B cell (primary cell): ENCODE data around the gene LITAFD. TPM values are rescaled to one million over a fixed set of nuclear protein-coding genes. Genes with fewer than 3 reads are reported as not detected.
A peak's percentile ranks its signal among the peaks of the same experiment; 100 is the strongest.

Source experiments
- ATAC-seq: fragments of 200-7000 bp; cut with Tn5 transposase; one replicate; pipeline ENCODE4 v1.10.0; 2021; ENCODE audit warnings: low read depth, mild to moderate bottlenecking, moderate number of reproducible peaks, moderate library complexity
- CTCF ChIA-PET: fragments of 350-600 bp; sonication (Branson Sonifier 250); formaldehyde crosslinking; loops from one replicate; lab custom pipeline; 2021; ENCODE audit warnings: antibody characterized with exemption, inconsistent platforms; lab: Charles Lee
- POLR2A ChIA-PET: fragments of 350-600 bp; sonication (Branson Sonifier 250); formaldehyde crosslinking; loops from one replicate; lab custom pipeline; 2021; ENCODE audit warnings: antibody characterized with exemption; lab: Charles Lee
- DNase-seq: peaks from one replicate; pipeline ENCODE4 v3.0.0; 2013
- H2AFZ ChIP-seq: 2 replicates; pipeline ENCODE4 v1.6.1; 2012; ENCODE audit warnings: mild to moderate bottlenecking, low read depth, low read length; ENCODE audit not compliant: insufficient read depth, poor library complexity, severe bottlenecking
- H3K27ac ChIP-seq, 2 donors: 1 replicate in 1 of 2; 2 replicates in 1 of 2; pipeline ENCODE4 v1.5.1; 2012 to 2013; ENCODE audit warnings: low read length in 2 of 2, mild to moderate bottlenecking in 2 of 2, moderate library complexity in 1 of 2
- H3K27me3 ChIP-seq, 4 experiments: fragments of 200-600 bp in 1 of 4; sonication (generic) in 1 of 4; replicated peaks in 1 of 4; 1 replicate in 2 of 4; 2 replicates in 2 of 4; pipeline versions ENCODE4 v1.6.1 to v1.7.0; 2013 to 2016; ENCODE audit warnings: low read length in 3 of 4, mild to moderate bottlenecking in 2 of 4, mixed read lengths in 1 of 4, moderate library complexity in 1 of 4; ENCODE audit not compliant: insufficient read depth in 4 of 4, control insufficient read depth in 3 of 4; ENCODE audit errors: control extremely low read depth in 1 of 4
- H3K36me3 ChIP-seq, 2 experiments: replicated peaks in 1 of 2; 1 replicate in 1 of 2; 2 replicates in 1 of 2; pipeline versions ENCODE4 v1.6.1 to v1.7.1; 2013; ENCODE audit warnings: low read length in 1 of 2; ENCODE audit not compliant: insufficient read depth in 2 of 2, control insufficient read depth in 1 of 2; ENCODE audit errors: control extremely low read depth in 1 of 2, extremely low read depth in 1 of 2
- H3K4me1 ChIP-seq, 2 donors: fragments of 200-600 bp in 1 of 2; sonication (generic) in 1 of 2; 1 replicate in 1 of 2; 2 replicates in 1 of 2; pipeline versions ENCODE4 v1.5.1 to v1.6.1; 2013 to 2017; ENCODE audit warnings: low read length in 2 of 2; ENCODE audit not compliant: control insufficient read depth in 2 of 2, insufficient read depth in 2 of 2
- H3K4me2 ChIP-seq: replicated peaks from 2 replicates; pipeline ENCODE3; 2012; ENCODE audit warnings: mild to moderate bottlenecking, low read depth, low read length; ENCODE audit not compliant: poor library complexity, severe bottlenecking
- H3K4me3 ChIP-seq, 5 experiments: fragments of 200-600 bp in 1 of 5; sonication (generic) in 1 of 5; 1 replicate in 3 of 5; 2 replicates in 2 of 5; pipeline versions ENCODE4 v1.5.1 to v1.7.0; 2011 to 2016; ENCODE audit warnings: low read length in 4 of 5, mild to moderate bottlenecking in 4 of 5, low read depth in 2 of 5, control low read depth in 1 of 5, moderate library complexity in 1 of 5; ENCODE audit not compliant: insufficient read depth in 1 of 5; ENCODE audit errors: control extremely low read depth in 1 of 5, extremely low read depth in 1 of 5
- H3K79me2 ChIP-seq: fragments of 200-600 bp; sonication (generic); one replicate; pipeline ENCODE4 v1.6.0; 2016; ENCODE audit warnings: low read length; ENCODE audit not compliant: control insufficient read depth, insufficient read depth
- H3K9ac ChIP-seq: fragments of 200-600 bp; sonication (generic); 2 replicates; pipeline ENCODE4 v1.6.1; 2017; ENCODE audit warnings: mild to moderate bottlenecking, low read length, moderate library complexity
- H3K9me3 ChIP-seq, 3 donors: one replicate each; pipeline versions ENCODE4 v1.6.1 to v1.7.1; 2013; ENCODE audit warnings: low read length in 2 of 3; ENCODE audit not compliant: control insufficient read depth in 2 of 3, insufficient read depth in 1 of 3; ENCODE audit errors: control extremely low read depth in 1 of 3
- H4K20me1 ChIP-seq: 2 replicates; pipeline ENCODE4 v1.6.0; 2012; ENCODE audit warnings: mild to moderate bottlenecking, low read length; ENCODE audit not compliant: insufficient read depth, control insufficient read depth, poor library complexity, severe bottlenecking
- H3K27ac Mint-ChIP-seq: one replicate; pipeline ENCODE4 v1.8.0; 2021; ENCODE audit warnings: mixed read lengths
- H3K27me3 Mint-ChIP-seq: one replicate; pipeline ENCODE4 v1.8.0; 2021; ENCODE audit warnings: mixed read lengths
- H3K4me1 Mint-ChIP-seq: one replicate; pipeline ENCODE4 v1.8.0; 2021; ENCODE audit warnings: mixed read lengths
- H3K4me3 Mint-ChIP-seq: one replicate; pipeline ENCODE4 v1.8.0; 2021; ENCODE audit warnings: mixed read lengths
- H3K9me3 Mint-ChIP-seq: one replicate; pipeline ENCODE4 v1.8.0; 2022; ENCODE audit warnings: mixed read lengths; ENCODE audit not compliant: insufficient read depth
- EZH2 ChIP-seq: IDR thresholded peaks from 2 replicates; pipeline ENCODE4 v1.6.1; 2012; ENCODE audit warnings: borderline replicate concordance, low read depth, mild to moderate bottlenecking, moderate library complexity, low read length; ENCODE audit not compliant: insufficient read depth, poor library complexity, severe bottlenecking
- WGBS: methylation state at CpG from one replicate; pipeline ENCODE4 v1.1.5; 2013; ENCODE audit warnings: missing lambda C conversion rate; ENCODE audit not compliant: insufficient coverage; 5-methylcytosine and 5-hydroxymethylcytosine counted together
- intact Hi-C: fragments of 100-400 bp; cut with micrococcal nuclease; formaldehyde crosslinking; loops from one replicate; pipeline ENCODE4 v1.10.0; 2022
- polyA plus RNA-seq: library from polyadenylated mRNA; depleted of rRNA; stranded (reverse); fragments of >200 nt; gene quantifications from 2 replicates; pipeline ENCODE4 v1.2.3, GENCODE V29; 2012
- total RNA-seq, 2 donors: library from RNA; stranded (reverse); fragments of 120-200 nt in 1 of 2; gene quantifications; 1 replicate in 1 of 2; 2 replicates in 1 of 2; pipeline versions ENCODE4 v1.2.3 to v1.2.4, GENCODE V29; 2013 to 2022
- TF ChIP-seq, protein P1 (sequence below): fragments of 200-600 bp; IDR thresholded peaks from one replicate; pipeline ENCODE4 v1.8.0; 2022; ENCODE audit warnings: antibody characterized with exemption, mild to moderate bottlenecking

LITAFD gene
- total and polyA plus RNA-seq, 2 donors (not counting 1 experiment from before 2014, with no cell fraction given), result not detected

DNA sequence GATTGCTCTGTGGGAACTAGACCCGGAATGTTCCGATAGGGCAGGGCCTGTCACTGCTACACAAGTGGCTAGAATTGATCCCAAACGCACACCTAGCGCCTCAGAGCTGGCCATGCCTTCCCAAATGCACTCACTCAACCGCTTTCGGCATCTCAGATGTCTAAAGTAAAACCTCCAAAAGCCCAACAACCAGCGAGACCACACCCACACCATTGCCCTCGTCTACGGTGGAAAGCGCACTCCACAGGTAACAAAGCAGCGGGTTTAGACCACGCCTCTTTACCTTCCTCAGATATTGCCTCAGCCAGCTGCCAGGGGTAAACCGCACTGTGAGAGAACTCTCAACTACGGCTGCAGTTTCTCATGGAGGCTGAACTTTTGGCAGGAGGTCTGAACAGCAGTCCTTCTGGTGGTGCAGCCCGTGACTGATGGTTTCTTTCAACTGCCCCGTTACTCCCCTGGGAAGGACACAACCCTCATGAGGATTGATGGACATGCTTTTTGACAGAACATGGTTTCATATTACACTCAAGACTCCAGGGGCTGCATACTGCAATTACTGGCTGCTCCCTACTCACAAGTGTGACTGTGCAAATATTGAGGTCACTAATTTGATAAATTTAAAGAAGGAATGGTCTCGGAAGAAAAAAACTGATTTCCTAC is 47.1 kb downstream of the LITAFD start:
- Histone ChIP-seq H4K20me1 (peaks cover 100% of the 10 kb centered on the region), H3K9me3 (no peaks in the 10 kb centered on the region), H3K9ac (no peak overlapping the region), H3K4me3 (no peak overlapping the region), H3K4me2 (no peak overlapping the region), H3K27ac (no peak overlapping the region), H3K36me3 (peaks cover 16 to 39% of the 10 kb centered on the region in 2 experiments), H3K79me2 (peaks cover 99% of the 10 kb centered on the region), H3K27me3 (no peaks in the 10 kb centered on the region), H3K4me1 (peaks cover 12 to 19% of the 10 kb centered on the region in 2 donors), H2AFZ (no peak overlapping the region)
- ATAC-seq (peak; percentile 43), DNase-seq (no peak)
- H3K27ac Mint-ChIP-seq, result no peak overlapping the region
- ChIA-PET CTCF (interaction anchor here (0.7 kb wide), 1 partner anchor 23 kb away, joined by 3 read pairs; no protein-coding TSS in a partner anchor), POLR2A (no interaction called here)
- no peaks in the 10 kb centered on the region for H3K9me3 Mint-ChIP-seq
- intact Hi-C loops, result loop anchor here (5.0 kb wide), 1 partner anchor 33 kb away; the partner anchor contains the start of gene USP7
- WGBS, result 77% methylated on average over 15 of the region's 17 CpGs
- TF ChIP-seq, protein P1, sequence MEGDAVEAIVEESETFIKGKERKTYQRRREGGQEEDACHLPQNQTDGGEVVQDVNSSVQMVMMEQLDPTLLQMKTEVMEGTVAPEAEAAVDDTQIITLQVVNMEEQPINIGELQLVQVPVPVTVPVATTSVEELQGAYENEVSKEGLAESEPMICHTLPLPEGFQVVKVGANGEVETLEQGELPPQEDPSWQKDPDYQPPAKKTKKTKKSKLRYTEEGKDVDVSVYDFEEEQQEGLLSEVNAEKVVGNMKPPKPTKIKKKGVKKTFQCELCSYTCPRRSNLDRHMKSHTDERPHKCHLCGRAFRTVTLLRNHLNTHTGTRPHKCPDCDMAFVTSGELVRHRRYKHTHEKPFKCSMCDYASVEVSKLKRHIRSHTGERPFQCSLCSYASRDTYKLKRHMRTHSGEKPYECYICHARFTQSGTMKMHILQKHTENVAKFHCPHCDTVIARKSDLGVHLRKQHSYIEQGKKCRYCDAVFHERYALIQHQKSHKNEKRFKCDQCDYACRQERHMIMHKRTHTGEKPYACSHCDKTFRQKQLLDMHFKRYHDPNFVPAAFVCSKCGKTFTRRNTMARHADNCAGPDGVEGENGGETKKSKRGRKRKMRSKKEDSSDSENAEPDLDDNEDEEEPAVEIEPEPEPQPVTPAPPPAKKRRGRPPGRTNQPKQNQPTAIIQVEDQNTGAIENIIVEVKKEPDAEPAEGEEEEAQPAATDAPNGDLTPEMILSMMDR, result no peak
- no peak for TF ChIP-seq EZH2
- no peak overlapping the region for H3K4me3 Mint-ChIP-seq
- H3K4me1 Mint-ChIP-seq, result peaks cover 61% of the 10 kb centered on the region
- no peaks in the 10 kb centered on the region for H3K27me3 Mint-ChIP-seq

DNA sequence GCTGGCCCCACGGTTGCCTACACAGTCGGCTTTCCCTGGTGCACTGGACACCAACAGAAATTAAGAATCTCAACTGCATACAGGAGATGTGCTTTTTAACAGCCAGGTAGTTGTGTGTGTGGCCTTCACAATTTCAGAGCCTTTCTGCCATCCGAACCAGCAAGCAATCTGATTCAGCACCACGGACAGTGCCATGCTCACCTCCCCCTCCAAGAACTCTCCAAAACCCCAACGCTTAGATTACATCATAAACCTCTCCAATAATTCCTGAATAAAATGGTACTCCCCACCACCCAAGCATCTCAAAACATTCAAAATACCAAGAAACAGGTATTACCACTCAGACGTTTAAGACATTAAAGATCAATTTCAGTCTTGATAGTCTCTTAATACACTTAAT is 49.7 kb downstream of the LITAFD start:
- ATAC-seq (no peak), DNase-seq (peak; percentile 63)
- CTCF ChIA-PET, result interaction anchor here (0.8 kb wide), 1 partner anchor 208 kb away, joined by 5 read pairs; no protein-coding TSS in a partner anchor
- no peak overlapping the region for H3K9ac ChIP-seq
- H4K20me1 ChIP-seq, result peaks cover 100% of the 10 kb centered on the region
- no peaks in the 10 kb centered on the region for H3K9me3 Mint-ChIP-seq
- H3K4me1 Mint-ChIP-seq, result peaks cover 70% of the 10 kb centered on the region
- H3K4me3 Mint-ChIP-seq, result no peak overlapping the region
- peaks cover 16 to 26% of the 10 kb centered on the region in 2 experiments for H3K36me3 ChIP-seq
- POLR2A ChIA-PET, result interaction anchor here (1.3 kb wide), 1 partner anchor 160 kb away, joined by 4 read pairs; the partner anchor contains the start of gene HAPSTR1
- peaks cover 99% of the 10 kb centered on the region for H3K79me2 ChIP-seq
- no peaks in the 10 kb centered on the region for H3K27me3 ChIP-seq
- H3K4me2 ChIP-seq, result no peak overlapping the region
- H3K4me1 ChIP-seq, result peaks cover 27 to 37% of the 10 kb centered on the region in 2 donors
- H3K27ac Mint-ChIP-seq, result no peak overlapping the region
- no peaks in the 10 kb centered on the region for H3K27me3 Mint-ChIP-seq
- no peaks in the 10 kb centered on the region for H3K9me3 ChIP-seq
- no peak overlapping the region for H3K4me3 ChIP-seq
- H2AFZ ChIP-seq, result no peak overlapping the region
- TF ChIP-seq, protein P1, result no peak
- TF ChIP-seq EZH2, result no peak
- WGBS, result 69% methylated on average over 4 of the region's 6 CpGs
- intact Hi-C loops, result loop anchor here (10.0 kb wide), 1 partner anchor 203 kb away; no protein-coding TSS in a partner anchor
- no peak overlapping the region for H3K27ac ChIP-seq
